ENCODE measurements around the gene OR1I1. TPM values are rescaled to one million over a fixed set of nuclear protein-coding genes. Genes with fewer than 3 reads are reported as not detected.

OR1I1 gene
- total RNA-seq, 1 experiment from 2014 or later, result not detected

DNA sequence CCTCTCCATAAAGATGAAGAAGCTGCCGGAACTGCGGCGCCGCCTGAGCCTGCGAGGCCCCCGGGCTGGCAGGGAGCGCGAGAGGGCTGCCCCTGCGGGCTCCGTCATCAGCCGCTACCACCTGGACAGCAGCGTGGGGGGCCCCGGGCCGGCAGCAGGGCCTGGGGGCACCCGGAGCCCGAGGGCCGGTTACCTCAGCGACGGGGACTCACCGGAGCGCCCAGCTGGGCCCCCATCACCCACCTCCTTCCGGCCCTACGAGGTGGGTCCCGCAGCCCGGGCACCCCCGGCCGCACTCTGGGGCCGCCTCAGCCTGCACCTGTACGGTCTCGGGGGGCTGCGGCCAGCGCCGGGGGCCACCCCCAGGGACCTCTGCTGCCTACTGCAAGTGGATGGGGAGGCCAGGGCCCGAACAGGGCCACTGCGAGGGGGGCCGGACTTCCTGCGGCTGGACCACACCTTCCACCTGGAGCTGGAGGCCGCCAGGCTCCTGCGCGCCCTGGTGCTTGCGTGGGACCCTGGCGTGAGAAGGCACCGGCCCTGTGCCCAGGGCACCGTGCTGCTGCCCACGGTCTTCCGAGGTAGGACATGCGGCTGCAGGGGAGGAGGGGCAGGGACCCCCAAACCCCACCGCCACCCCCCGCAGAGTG is 27.9 kb downstream of the OR1I1 start (continued):
- TF ChIP-seq ARID4B (CRISPR knock-in tag; IDR thresholded peaks at IDR 0.05; ENCODE audit: borderline replicate concordance), result no peak
- TF ChIP-seq E2F5 (CRISPR knock-in tag; IDR thresholded peaks at IDR 0.05), result no peak
- TF ChIP-seq, protein P1, sequence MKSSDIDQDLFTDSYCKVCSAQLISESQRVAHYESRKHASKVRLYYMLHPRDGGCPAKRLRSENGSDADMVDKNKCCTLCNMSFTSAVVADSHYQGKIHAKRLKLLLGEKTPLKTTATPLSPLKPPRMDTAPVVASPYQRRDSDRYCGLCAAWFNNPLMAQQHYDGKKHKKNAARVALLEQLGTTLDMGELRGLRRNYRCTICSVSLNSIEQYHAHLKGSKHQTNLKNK (CRISPR knock-in tag; IDR thresholded peaks at IDR 0.05), result no peak
- TF ChIP-seq, protein P2, sequence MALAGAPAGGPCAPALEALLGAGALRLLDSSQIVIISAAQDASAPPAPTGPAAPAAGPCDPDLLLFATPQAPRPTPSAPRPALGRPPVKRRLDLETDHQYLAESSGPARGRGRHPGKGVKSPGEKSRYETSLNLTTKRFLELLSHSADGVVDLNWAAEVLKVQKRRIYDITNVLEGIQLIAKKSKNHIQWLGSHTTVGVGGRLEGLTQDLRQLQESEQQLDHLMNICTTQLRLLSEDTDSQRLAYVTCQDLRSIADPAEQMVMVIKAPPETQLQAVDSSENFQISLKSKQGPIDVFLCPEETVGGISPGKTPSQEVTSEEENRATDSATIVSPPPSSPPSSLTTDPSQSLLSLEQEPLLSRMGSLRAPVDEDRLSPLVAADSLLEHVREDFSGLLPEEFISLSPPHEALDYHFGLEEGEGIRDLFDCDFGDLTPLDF (CRISPR knock-in tag; IDR thresholded peaks at IDR 0.05), result no peak

DNA sequence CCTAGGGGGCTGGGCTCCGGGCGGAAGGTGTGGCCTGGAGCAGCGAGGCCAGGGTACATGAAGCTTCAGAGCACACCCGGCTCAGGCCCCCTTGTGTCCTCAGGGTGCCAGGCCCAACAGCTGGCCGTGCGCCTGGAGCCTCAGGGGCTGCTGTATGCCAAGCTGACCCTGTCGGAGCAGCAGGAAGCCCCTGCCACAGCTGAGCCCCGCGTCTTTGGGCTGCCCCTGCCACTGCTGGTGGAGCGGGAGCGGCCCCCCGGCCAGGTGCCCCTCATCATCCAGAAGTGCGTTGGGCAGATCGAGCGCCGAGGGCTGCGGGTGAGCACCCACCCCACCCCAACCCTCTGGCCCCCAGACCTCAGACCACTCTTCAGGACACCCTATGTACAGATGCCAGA is 28.4 kb downstream of the OR1I1 start:
- Mint-ChIP-seq H3K4me3 (no peak overlapping the region), H3K27ac (no peak overlapping the region), H3K9me3 (no peaks in the 10 kb centered on the region), H3K4me1 (peaks cover 13% of the 10 kb centered on the region), H3K27me3 (ENCODE audit: low read depth) (peaks cover 8% of the 10 kb centered on the region; the same call in 1 of the 2 replicates), H3K36me3 (peaks cover 27% of the 10 kb centered on the region)
- ChIA-PET POLR2A (no interaction called here), CTCF (no interaction called here)
- no peak for ATAC-seq
- DNase-seq (ENCODE audit: low spot score), result no peak
- TF ChIP-seq, protein P3, sequence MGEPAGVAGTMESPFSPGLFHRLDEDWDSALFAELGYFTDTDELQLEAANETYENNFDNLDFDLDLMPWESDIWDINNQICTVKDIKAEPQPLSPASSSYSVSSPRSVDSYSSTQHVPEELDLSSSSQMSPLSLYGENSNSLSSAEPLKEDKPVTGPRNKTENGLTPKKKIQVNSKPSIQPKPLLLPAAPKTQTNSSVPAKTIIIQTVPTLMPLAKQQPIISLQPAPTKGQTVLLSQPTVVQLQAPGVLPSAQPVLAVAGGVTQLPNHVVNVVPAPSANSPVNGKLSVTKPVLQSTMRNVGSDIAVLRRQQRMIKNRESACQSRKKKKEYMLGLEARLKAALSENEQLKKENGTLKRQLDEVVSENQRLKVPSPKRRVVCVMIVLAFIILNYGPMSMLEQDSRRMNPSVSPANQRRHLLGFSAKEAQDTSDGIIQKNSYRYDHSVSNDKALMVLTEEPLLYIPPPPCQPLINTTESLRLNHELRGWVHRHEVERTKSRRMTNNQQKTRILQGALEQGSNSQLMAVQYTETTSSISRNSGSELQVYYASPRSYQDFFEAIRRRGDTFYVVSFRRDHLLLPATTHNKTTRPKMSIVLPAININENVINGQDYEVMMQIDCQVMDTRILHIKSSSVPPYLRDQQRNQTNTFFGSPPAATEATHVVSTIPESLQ (CRISPR knock-in tag; IDR thresholded peaks at IDR 0.05), result no peak
- TF ChIP-seq TEAD1 (CRISPR knock-in tag; IDR thresholded peaks at IDR 0.05) (no peak), HMGA2 (CRISPR knock-in tag; IDR thresholded peaks at IDR 0.05) (no peak), ZNF317 (CRISPR knock-in tag; IDR thresholded peaks at IDR 0.05; ENCODE audit: borderline replicate concordance, low read depth) (no peak), ATF2 (CRISPR knock-in tag; IDR thresholded peaks at IDR 0.05; ENCODE audit: borderline replicate concordance, low read depth) (no peak), E2F5 (CRISPR knock-in tag; IDR thresholded peaks at IDR 0.05) (no peak), GRHL2 (CRISPR knock-in tag; IDR thresholded peaks at IDR 0.05; ENCODE audit: insufficient replicate concordance, severe bottlenecking) (no peak), SOX15 (CRISPR knock-in tag; IDR thresholded peaks at IDR 0.05) (no peak), FOXP4 (CRISPR knock-in tag; IDR thresholded peaks at IDR 0.05) (no peak)
- TF ChIP-seq, protein P4, sequence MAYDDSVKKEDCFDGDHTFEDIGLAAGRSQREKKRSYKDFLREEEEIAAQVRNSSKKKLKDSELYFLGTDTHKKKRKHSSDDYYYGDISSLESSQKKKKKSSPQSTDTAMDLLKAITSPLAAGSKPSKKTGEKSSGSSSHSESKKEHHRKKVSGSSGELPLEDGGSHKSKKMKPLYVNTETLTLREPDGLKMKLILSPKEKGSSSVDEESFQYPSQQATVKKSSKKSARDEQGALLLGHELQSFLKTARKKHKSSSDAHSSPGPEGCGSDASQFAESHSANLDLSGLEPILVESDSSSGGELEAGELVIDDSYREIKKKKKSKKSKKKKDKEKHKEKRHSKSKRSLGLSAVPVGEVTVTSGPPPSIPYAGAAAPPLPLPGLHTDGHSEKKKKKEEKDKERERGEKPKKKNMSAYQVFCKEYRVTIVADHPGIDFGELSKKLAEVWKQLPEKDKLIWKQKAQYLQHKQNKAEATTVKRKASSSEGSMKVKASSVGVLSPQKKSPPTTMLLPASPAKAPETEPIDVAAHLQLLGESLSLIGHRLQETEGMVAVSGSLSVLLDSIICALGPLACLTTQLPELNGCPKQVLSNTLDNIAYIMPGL (CRISPR knock-in tag; IDR thresholded peaks at IDR 0.05), result no peak
